Stimulated activated CD8-positive, alpha-beta memory T cell treated with anti-CD3 and anti-CD28 coated beads, Interleukin-4, amount 100 ng/mL, for 48 hours (primary cell): Measurements from ENCODE around the gene INSC.

Experiments used
- DNase-seq: peaks from one replicate; pipeline ENCODE4 v3.0.0-alpha.2; 2020

INSC gene

DNA sequence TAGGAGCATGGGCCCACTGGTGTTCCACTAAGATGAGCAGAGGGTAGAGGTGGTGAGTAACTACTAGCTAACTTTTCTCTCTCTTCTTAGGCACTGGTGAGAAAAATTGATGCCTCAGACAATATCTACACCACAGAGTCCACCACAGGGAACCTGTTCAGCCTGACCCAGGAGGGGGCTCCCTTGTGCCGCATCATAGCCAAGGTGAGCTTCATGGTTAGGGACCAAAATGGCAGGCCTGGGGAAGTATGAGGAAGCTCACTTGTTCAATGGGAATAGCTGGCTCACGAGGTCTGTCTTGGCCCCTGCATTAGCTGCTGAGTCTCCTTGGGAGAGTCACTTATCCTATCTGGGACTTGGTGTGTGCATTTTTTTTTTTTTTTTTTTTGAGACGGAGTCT lies 75.9 kb downstream of the INSC start:
- no peak for DNase-seq

DNA sequence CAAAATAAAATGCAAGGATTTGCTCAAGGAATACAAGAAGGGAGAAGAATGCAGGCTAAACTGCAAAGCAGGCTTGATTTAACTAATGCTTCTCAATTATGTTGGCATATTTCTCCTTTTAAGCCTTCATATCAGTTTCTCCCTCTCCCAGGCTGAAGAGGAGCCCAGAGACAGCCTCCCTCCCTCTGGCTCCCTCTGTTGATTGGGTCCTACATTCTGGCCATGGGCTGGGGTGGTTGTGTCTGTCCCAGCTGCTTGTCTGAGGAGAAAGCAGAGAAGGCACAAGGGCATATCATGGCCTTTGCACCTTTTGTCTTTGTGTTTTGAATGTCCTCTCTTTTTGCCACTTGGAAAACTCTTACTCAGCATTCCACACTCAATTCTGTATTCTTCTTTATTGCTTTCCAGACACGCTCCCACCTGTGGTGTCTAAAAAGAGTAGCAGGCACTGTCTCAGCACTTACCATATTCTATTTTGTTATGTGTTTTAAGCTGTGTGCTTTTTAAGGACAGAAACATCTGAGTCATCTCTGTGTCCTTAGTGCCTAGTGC lies 77.4 kb downstream of the INSC start:
- DNase-seq: no peak

GRCh38 chr11:15194671-15195415 lies 80.1 kb downstream of the INSC start:
- DNase-seq: no peak

- DNase-seq: no peak
These were observed 80.9 kb downstream of the INSC start for GRCh38 chr11:15195454-15196200.

GRCh38 chr11:15196704-15197103 lies 82.0 kb downstream of the INSC start:
- no peak for DNase-seq

GRCh38 chr11:15197696-15198095 lies 83.0 kb downstream of the INSC start:
- DNase-seq: no peak

- no peak for DNase-seq
These were observed 83.6 kb downstream of the INSC start for GRCh38 chr11:15198284-15198683.

- no peak for DNase-seq
These were observed 85.0 kb downstream of the INSC start for GRCh38 chr11:15199693-15200092.

- no peak for DNase-seq
These were observed 86.0 kb downstream of the INSC start for GRCh38 chr11:15200696-15201095.

- no peak for DNase-seq
These were observed 86.9 kb downstream of the INSC start for GRCh38 chr11:15201586-15201985.

DNA sequence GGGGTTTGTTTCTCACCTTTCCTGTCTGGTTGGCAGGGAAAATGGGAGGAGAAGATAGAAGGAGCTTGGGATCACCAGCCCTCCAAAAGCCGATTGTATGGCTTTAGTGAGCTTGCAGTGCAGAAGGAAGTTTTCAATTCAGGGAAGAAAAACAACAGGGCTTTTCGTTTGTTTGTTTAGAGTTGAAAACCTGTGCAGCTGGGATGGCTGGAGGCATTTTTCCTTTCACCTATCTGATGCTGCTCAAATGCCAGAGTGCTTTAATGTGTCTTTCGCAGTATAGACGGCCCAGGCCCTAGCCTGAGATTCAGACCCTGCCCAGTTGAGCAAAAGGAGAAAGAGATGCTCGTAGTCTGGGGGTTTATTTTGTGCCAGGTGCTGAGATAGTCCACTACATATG lies 87.9 kb downstream of the INSC start:
- no peak for DNase-seq

DNA sequence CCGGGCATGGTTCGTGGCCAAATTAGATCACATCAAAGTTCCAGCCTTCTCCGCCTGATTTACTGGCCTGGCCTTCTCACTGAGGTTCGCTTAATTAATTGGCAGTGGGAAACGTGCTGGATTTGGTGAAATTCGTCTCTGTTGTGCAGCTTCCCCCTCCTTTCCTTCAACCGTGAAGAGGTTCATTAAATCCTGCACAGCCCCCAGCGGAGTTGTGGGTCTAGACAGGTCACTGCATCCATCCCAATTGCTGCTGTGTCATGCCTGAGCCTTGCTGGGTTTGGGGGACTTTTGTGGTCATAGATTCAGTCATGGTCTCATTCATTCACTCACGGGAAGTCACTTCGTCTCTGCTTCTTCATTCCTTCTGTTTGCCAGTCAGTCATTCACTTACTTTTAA lies 90.0 kb downstream of the INSC start:
- DNase-seq: no peak

- no peak for DNase-seq
These were observed 92.1 kb downstream of the INSC start for GRCh38 chr11:15206791-15207190.

DNA sequence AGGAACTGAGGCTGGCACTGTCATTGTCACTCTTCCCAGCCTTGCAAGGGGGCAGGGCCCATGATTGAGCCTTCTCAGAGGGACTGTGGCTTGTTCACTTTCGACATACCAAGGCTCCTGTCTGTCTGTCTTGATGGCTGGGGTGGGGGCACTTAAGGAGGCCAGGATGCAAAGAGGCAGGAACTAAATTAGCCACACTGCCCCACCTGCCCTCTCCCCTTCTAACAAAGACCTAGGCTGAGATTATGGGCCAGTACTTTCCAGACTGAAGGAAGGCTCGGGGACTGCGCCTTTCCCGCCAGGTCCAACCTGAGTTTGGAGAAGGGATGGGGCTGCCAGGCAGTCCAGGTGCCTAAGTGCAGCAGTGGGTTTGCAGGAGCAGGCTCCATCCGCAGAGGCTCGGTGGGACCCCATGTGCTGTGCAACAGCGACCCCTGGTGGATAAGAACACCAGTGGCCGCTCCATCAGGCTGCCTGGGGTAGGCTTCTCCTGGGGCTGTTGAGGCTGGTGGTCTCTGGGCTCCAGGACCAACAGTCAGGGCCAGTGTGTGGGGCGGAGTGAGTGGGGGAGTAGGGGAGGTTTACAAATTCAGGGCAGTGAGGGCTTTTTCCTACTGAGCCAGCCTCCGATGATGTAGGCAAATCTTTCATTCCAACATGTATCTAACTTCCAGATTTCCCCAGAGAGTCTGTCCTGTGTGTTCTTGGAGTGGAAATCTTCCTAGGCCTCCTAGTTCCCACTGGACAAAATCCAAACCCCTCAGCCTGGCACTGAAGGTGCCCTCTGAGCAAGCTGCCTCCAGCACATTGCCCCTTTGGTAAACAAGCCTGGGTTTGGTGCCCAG lies 93.9 kb downstream of the INSC start:
- peak; percentile 86 for DNase-seq

- no peak for DNase-seq
These were observed 98.2 kb downstream of the INSC start for GRCh38 chr11:15212876-15213275.

GRCh38 chr11:15213471-15214231 lies 98.9 kb downstream of the INSC start:
- no peak for DNase-seq

GRCh38 chr11:15215005-15215404 lies 100.3 kb downstream of the INSC start:
- no peak for DNase-seq

DNA sequence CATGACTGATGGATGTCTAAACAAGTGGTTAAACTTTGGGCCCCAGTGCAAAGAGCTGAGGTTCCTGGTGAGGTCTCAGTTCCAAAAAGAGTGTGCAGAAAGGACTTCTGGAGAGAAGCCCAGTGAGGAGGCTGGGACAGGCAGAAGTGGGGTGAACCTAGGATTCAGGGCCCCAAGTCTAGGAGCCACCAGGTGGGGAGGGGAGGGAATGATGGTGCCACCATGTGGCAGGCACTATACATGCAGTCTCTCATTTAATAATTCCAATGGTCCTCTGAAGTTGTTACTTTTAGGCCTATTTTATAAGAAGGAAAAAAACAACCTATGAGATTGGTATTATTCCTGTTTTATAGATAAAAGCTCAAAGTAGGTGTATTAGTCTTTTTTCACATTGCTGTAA lies 102.0 kb downstream of the INSC start:
- no peak for DNase-seq

GRCh38 chr11:15217416-15217815 lies 102.7 kb downstream of the INSC start:
- no peak for DNase-seq

- no peak for DNase-seq
These were observed 108.1 kb downstream of the INSC start for GRCh38 chr11:15222777-15223176.

GRCh38 chr11:15223318-15223717 lies 108.6 kb downstream of the INSC start:
- DNase-seq: no peak

- DNase-seq: no peak
These were observed 109.7 kb downstream of the INSC start for GRCh38 chr11:15224466-15224865.

DNA sequence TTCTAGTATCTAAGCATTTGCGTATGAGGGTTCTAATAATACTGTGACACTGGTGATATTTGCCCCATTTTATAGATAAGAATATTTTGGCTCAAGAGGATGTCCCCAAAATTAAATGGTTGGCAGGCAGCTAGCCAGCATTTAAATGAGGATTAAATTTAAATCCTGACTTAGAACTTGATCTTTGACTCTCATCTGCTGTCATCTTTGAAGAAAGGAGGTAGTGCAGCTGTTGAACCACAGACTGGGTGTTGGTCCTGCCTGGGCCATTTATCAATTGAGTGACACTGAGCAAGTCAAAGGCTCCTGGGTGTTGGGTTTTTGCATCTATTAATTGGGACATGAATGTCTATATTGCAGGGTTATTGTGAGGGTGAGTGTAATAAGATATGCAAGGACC lies 112.3 kb downstream of the INSC start:
- no peak for DNase-seq
